ENCODE results near the gene ZNF765. TPM values are rescaled to one million over a fixed set of nuclear protein-coding genes. Genes with fewer than 3 reads are reported as not detected.
A peak's percentile ranks its signal among the peaks of the same experiment; 100 is the strongest.
"Not testable (repeated sequence)": the region's sequence is repeated elsewhere in the genome, so short reads cannot be mapped to it uniquely, and the experiment has no call there.

Gene ZNF765
- 5.1 and 5.5 TPM in 2 replicates for total RNA-seq

DNA sequence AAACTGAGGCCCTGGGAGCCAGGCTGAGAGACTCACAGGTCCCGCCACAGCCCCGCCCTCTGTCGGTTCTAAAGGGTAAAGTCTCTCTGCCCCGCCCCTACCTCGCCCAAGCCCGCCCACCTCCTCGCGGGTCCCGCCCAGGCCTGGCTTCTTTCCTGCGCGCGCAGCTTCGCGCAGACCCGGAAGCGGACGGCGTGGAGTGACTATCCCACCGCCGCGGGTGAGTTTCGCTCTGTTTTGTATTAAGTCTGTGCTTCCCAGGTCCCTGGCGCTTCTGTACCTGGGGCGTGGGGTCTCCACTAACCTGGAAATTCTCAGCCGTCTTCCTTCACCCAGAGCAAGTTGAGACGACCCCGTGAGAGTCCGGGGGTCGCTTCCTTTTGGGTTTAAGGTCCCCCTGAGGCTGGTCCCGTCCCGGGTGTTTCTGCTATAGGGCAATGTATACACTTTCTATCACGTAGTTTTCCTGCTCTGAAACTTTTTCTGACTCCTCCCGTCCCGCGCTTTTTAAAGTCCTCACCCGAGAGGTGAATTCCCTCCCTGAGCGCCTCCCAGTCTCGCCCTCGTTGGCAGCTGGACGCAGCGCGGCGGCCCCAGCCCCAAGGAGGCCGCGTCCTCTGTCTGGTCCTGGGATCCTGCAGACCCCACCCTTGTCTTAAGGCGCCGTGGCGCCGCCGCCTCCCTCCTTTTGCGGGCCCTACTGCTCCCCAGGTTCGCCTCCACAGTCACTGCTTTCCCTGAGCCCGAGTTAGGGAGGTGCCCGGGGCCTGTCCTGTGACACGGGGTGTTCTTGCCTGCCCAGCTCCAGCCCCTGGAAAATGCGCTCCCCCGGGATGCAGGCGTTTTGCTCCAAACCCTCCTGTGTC lies at the start of gene ZNF765:
ZNF765 (plus strand) TSS at position 176 of the 866 bp plus-strand sequence. CDS start 2,867 bp downstream, outside the sequence.
- TF ChIP-seq, protein P1, sequence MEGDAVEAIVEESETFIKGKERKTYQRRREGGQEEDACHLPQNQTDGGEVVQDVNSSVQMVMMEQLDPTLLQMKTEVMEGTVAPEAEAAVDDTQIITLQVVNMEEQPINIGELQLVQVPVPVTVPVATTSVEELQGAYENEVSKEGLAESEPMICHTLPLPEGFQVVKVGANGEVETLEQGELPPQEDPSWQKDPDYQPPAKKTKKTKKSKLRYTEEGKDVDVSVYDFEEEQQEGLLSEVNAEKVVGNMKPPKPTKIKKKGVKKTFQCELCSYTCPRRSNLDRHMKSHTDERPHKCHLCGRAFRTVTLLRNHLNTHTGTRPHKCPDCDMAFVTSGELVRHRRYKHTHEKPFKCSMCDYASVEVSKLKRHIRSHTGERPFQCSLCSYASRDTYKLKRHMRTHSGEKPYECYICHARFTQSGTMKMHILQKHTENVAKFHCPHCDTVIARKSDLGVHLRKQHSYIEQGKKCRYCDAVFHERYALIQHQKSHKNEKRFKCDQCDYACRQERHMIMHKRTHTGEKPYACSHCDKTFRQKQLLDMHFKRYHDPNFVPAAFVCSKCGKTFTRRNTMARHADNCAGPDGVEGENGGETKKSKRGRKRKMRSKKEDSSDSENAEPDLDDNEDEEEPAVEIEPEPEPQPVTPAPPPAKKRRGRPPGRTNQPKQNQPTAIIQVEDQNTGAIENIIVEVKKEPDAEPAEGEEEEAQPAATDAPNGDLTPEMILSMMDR (conservative IDR thresholded peaks at IDR 0.05; ENCODE audit: low read depth, low read length), result peak; percentile 45
- DNase-seq (ENCODE audit: low read depth), result peak; percentile 35
- peak within 1 kb of the TSS; percentile 85 for H3K4me3 ChIP-seq (ENCODE audit: low read depth, low read length)

DNA sequence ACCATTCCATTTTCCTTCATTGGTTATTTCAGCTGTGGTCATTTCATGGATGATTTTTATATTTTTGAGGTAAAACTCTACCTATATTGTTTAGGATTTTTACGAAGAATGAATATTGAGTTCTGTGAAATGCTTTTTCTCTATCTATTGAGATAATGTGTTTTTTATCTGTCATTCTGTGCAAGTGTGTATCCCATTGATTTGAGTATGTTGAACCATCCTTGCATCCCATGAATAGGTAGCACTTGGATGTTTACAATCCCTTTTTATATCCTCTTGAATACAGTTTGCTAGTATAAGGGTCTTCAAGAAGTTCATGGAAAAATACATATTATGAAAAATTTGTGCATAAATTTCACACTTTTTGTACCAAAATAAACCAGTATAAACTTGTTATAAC lies 39.2 kb upstream of the ZNF765 start:
- TF ChIP-seq, protein P1 (conservative IDR thresholded peaks at IDR 0.05; ENCODE audit: low read depth, low read length), result no peak
- H3K4me3 ChIP-seq (ENCODE audit: low read depth, low read length), result no peak overlapping the region
- no peak for DNase-seq (ENCODE audit: low read depth)

DNA sequence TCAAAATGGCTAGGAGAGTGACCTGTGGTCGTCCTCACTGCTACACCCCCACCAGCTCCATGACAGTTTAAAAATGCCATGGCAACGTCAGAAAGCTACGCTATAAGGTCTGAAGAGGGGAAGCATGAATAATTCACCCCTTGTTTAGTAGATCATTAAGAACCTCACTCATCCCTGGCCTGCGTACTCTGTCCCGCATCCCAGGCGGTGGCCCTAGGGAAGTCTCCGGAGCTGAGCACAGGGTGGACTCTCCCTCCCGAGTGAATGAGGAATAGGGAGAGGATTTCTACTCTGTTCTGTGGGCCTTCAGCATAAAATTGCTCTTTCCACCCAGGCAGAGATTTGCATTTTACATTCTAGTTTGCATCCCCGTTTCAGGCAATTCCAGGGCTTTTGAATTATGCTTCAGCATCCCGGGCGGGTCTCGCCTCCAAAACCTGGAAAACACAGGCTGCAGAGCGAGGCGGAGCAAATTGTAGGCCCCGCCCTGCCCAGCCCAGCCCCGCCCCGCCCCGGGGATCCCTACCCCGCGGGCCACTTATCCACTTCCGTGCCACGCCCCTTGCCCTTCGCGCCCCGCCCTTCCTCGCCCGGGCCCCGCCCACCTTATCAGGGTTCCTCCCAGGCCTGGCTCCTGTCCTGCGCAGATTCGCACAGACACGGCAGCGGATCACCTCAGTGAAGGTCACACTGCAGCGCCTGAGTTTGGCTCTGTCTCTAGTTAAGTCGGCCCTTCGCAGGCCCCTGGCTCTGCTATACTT lies 36.9 kb upstream of the ZNF765 start:
- DNase-seq (ENCODE audit: low read depth), result no peak
- TF ChIP-seq, protein P1 (conservative IDR thresholded peaks at IDR 0.05; ENCODE audit: low read depth, low read length), result no peak
- no peak overlapping the region for H3K4me3 ChIP-seq (ENCODE audit: low read depth, low read length)

DNA sequence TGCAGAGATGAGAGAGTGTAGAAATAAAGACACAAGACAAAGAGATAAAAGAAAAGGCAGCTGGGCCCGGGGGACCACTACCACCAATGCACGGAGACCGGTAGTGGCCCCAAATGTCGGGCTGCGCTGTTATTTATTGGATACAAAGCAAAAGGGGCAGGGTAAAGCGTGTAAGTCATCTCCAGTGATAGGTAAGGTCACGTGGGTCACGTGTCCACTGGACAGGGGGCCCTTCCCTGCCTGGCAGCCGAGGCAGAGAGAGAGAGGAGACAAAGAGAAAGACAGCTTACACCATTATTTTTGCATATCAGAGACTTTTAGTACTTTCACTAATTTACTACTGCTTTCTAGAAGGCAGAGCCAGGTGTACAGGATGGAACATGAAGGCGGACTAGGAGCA lies 34.9 kb upstream of the ZNF765 start:
- H3K4me3 ChIP-seq (ENCODE audit: low read depth, low read length); DNase-seq (ENCODE audit: low read depth): not testable (repeated sequence)

DNA sequence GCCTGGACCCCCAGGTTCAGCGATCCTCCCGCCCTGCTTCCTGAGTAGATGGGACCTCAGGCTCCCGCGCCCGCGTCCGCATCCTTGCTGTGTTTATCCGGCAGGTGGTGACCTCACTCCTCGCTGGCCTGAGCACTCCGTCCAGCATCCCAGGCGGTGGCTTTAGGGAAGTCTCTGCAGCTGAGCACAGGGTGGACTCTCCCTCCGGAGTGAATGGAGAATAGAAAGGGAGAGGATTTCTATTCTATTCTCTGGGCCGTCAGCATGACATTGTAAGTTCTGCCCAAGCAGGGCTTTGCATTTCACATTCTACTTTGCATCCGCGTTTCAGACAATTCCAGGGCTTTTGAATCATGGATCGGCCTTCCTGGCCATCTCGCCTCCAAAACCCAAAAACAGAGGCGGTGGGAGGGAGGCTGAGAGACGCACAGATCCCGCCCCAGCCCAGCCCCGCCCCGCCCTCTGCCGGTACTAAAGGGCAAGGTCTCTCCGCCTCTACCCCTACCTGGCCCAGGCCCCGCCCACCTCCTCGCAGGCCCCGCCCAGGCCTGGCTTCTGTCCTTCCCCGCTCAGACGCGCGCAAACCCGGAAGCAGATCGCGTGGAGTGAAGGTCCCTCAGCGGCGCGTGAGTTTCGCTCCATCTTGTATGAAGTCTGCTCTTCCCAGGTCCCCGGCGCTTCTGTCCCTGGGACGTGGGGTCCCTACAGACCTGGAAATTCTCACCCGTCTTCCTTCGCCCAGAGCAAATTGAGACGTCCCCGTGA lies 29.6 kb upstream of the ZNF765 start, which contains the start of gene ZNF525:
ZNF525 (plus strand) TSS at position 572 of the 765 bp plus-strand sequence. CDS start 6,577 bp downstream, outside the sequence.
- TF ChIP-seq, protein P1 (conservative IDR thresholded peaks at IDR 0.05; ENCODE audit: low read depth, low read length), result peak; percentile 31
- no peak for DNase-seq (ENCODE audit: low read depth)
- H3K4me3 ChIP-seq (ENCODE audit: low read depth, low read length), result peak within 1 kb of the TSS; percentile 95

DNA sequence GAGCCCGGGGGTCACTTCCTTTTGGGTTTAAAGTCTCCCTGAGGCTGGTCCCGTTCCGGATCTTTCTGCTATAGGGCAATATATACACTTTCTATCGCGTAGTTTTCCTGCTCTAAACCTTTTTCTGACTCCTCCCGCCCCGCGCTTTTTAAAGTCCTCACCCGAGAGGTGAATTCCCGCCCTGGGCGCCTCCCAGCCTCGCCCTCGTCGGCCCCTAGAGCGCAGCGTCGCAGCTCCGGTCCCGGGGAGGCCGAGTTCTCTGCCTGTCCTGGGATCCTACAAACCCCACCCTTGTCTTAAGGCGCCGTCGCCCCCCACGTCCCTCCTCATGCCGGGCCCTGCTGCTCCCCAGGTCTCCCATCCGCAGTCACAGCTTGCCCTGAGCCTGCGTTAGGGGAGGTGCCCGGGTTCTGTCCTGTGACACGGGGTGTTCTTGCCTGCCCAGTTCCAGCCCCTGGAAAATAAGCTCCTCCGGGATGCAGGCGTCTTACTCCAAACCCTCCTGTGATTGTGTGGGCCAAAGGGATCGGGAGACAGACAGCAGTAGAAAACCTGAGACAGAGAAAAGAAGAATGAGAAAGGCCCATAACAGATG lies 29.0 kb upstream of the ZNF765 start:
- no peak for DNase-seq (ENCODE audit: low read depth)
- TF ChIP-seq, protein P1 (conservative IDR thresholded peaks at IDR 0.05; ENCODE audit: low read depth, low read length), result no peak
- H3K4me3 ChIP-seq (ENCODE audit: low read depth, low read length), result peak overlapping the region; percentile 95

All from epithelial cell of proximal tubule (primary cell).